ENCODE results near the gene TRMT2B.

The TRMT2B gene

DNA sequence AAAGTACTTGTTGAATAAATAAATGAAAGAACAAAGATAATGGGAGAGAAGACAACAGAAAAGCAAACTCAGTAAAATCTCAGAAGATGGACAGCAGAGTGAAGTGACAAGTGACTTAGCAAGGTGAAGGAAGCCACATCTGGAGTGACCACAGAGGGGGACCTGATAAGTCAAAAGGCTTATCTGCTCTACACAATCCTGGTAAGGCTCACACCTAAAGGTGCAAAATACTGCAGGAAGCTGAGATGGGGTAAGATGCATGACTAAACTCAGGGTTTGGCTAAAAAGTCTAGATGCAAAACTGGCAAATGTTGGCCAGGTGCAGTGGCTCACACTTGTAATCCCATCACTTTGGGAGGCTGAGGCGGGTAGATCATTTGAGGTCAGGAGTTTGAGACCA lies 22.2 kb downstream of the TRMT2B start:
- TF ChIP-seq, protein P1, sequence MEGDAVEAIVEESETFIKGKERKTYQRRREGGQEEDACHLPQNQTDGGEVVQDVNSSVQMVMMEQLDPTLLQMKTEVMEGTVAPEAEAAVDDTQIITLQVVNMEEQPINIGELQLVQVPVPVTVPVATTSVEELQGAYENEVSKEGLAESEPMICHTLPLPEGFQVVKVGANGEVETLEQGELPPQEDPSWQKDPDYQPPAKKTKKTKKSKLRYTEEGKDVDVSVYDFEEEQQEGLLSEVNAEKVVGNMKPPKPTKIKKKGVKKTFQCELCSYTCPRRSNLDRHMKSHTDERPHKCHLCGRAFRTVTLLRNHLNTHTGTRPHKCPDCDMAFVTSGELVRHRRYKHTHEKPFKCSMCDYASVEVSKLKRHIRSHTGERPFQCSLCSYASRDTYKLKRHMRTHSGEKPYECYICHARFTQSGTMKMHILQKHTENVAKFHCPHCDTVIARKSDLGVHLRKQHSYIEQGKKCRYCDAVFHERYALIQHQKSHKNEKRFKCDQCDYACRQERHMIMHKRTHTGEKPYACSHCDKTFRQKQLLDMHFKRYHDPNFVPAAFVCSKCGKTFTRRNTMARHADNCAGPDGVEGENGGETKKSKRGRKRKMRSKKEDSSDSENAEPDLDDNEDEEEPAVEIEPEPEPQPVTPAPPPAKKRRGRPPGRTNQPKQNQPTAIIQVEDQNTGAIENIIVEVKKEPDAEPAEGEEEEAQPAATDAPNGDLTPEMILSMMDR (IDR thresholded peaks at IDR 0.05) = no peak

DNA sequence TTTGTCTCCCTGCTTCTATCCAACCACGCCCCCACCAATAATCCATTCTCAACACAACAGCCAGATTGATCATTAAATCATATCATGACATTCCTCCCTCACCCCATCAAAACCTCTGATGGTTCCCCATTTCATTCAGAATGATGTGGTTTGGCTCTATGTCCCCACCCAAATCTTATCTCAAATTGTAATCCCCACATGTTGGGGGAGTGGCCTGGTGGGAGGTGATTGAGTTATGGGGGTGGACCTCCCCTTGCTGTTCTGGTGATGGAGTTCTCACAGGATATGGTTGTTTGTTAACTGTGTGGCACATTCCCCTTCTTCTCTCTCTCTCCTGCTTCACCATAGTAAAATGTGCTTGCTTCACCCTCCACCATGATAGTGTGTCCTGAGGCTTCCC lies 23.3 kb downstream of the TRMT2B start:
- TF ChIP-seq, protein P1 (IDR thresholded peaks at IDR 0.05) = no peak

DNA sequence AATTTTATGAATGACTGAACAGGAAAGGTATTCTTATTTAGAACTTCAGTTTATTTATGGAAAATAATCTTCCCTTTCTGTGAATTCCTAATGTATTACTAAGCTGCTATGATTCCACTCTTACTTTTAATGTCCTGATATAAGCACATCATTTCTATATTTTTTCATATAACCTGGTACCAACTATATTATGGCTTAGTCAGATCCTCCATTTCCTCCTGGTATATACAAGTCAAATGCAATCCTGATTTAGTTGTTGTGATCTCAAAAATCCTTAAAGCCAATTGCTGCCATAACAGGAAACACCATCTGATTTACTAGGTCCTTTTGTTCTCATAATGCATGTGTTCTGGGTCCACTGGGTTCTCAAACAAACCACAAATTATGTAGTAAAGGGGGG lies 26.8 kb downstream of the TRMT2B start:
- TF ChIP-seq, protein P1 (IDR thresholded peaks at IDR 0.05) = no peak

DNA sequence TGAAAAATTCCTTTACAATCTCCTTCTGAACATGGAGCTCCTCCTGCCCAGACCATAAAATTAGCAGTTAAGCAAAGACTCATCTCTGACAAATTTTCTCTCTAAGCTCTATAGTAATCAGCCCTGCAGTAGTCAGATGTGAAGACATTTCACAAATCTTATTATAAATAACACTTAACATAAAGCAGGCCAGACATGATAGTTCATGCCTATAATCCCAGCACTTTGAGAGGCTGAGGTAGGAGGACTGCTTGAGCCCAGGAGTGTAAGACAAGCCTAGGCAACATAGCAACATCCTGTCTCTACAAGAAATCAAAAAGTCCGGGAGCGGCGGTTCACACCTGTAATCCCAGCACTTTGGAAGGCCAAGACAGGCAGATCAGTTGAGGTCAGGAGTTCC lies 29.9 kb downstream of the TRMT2B start:
- TF ChIP-seq, protein P1 (IDR thresholded peaks at IDR 0.05) = no peak

DNA sequence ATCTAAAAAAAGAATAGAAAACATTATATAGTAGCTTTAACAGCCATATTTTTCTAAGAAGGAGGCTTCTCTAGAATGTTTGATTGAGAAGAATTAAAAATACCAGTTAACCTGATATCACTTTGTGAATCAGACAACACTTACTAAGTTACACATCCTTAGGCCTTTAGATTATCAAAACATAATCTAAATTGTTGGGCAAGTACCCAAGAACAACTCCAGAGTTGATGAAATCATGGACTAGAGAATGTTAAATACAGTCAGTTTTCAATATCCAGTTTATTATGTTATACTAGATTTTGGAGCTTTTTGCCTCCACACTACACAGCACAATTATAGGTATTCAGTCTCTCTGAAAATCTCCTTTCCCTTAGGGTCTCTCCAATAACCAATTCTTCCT lies 42.8 kb downstream of the TRMT2B start:
- TF ChIP-seq, protein P1 (IDR thresholded peaks at IDR 0.05) = no peak

DNA sequence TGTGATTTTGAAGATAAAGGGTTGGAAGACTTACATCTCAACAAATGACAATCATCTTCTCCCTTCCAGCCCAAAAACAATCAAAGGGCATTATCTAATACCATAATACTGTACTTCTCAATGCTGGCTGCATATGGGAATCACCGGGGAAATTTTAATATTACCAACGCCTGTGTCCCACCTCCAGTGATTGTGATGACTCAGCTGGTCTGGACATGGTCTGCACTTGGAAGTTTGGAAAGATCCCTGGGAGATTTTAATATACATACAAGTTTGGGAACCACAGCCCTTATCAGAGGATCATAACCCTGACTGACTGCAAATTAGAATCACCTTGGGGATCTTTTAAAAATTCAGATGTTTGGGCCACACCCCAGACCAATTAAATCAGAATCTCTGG lies 52.5 kb downstream of the TRMT2B start:
- TF ChIP-seq, protein P1 (IDR thresholded peaks at IDR 0.05) = no peak

DNA sequence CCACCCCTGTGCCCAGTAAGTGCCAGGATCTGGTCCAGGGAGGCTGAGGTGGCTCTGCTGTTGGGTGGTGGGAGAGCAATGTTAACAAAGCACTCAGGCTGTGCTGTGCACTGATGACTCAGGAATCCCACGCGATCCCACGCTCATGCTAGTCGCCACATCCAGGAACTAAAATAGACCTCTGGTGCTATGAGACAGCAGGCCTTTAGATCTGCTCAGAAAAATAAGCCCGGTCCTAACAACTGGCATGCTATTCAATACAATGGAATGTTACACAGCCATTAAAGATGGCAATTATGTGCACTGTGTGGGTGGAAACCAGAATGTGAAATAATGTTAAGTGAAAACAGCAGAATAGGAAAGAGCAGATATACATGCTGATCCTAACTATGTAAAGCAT lies 56.4 kb downstream of the TRMT2B start:
- TF ChIP-seq, protein P1 (IDR thresholded peaks at IDR 0.05) = no peak

Data from LNCAP (cell line).